Measurements from ENCODE around the gene RNASEH2B.

Gene RNASEH2B

GRCh38 chr13:50909605-50910484, at the start of gene RNASEH2B:
TSS of gene RNASEH2B (plus strand) at chr13:50909791. CDS start at chr13:50910077, 286 bp downstream.
- peak; percentile 82 for DNase-seq

- no peak for DNase-seq
Observed at GRCh38 chr13:50864492-50864891, 45.1 kb upstream of the RNASEH2B start.

- DNase-seq, result no peak
Observed at GRCh38 chr13:50866817-50867636, 42.6 kb upstream of the RNASEH2B start.

GRCh38 chr13:50867637-50867945, 42.0 kb upstream of the RNASEH2B start:
- no peak for DNase-seq

DNA sequence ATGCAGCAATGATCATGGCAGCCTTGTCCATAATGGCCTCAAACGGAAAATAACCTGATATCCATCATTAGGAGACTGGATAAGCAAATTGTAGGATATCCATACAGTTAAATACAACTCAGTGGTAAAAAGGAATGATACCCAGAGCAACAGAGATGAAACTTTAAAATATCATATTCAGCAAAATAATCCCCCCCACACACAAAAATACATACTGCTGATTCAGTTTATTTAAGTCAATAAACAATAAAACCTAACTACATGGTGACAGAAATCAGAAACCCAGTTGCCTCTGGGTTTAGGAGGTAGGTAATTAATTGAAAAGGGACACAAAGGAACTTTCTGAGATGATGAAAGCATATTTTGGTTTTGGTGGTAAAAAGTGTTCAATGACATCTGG, 38.2 kb upstream of the RNASEH2B start:
- no peak for DNase-seq

DNA sequence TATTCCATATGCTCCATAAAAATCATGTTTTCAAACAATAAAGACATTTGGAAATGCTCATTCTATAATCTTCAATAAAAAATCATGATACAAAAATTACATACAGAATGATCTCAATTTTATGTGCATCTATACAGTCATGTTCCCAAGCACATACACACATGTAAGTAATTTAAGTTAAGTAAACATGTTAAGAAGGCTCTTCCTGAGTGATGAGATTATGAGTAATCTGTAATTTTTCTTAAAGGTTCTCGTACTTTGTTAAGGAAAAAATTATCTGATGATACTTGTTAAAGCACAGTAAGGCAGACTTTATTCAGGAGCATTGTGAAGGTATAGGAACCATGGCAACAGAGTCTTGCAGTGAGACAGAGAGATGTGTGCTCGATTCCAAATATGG, 36.1 kb upstream of the RNASEH2B start:
- no peak for DNase-seq

GRCh38 chr13:50873991-50874390, 35.6 kb upstream of the RNASEH2B start:
- no peak for DNase-seq

GRCh38 chr13:50882816-50883435, 26.7 kb upstream of the RNASEH2B start:
- no peak for DNase-seq

GRCh38 chr13:50883728-50884127, 25.9 kb upstream of the RNASEH2B start:
- DNase-seq, result no peak

DNA sequence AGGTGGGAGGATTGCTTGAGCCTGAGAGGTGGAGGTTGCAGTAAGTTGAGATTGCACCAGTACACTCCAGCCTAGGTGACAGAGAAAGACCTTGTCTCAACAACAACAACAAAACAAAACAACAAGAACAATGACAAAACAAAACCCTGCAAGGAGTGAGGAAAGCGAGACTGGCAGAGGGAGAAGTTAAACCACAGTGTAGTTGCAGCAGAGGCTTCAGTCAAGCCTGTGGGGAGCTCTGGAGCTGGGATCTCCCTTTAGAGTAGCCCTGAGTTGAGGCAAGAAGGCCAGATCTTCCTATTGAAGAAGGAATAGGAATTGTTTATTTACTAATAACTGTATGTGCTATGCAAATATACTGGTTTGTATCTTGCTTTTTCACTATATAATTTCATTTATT, 25.3 kb upstream of the RNASEH2B start:
- no peak for DNase-seq

GRCh38 chr13:50887151-50887550, 22.4 kb upstream of the RNASEH2B start:
- no peak for DNase-seq

DNA sequence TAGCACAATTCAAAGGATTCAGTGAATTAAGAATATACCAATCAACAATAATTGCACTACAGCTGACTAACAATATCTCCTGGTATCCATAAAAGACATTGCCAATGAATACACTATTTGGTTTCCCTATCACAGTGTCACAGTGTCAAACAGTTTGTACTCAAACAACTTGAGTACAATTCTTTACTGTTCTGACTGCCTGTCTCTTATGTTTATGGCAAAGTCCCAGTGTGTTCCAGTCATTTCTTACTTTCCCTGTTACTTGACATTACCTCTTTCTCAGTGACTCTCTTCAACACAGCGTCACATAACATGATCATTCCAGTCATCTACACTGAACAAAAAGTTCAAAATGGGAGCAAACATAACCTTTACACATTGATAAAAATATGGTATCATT, 21.2 kb upstream of the RNASEH2B start:
- DNase-seq, result no peak

- no peak for DNase-seq
Observed at GRCh38 chr13:50889317-50889716, 20.3 kb upstream of the RNASEH2B start.

DNA sequence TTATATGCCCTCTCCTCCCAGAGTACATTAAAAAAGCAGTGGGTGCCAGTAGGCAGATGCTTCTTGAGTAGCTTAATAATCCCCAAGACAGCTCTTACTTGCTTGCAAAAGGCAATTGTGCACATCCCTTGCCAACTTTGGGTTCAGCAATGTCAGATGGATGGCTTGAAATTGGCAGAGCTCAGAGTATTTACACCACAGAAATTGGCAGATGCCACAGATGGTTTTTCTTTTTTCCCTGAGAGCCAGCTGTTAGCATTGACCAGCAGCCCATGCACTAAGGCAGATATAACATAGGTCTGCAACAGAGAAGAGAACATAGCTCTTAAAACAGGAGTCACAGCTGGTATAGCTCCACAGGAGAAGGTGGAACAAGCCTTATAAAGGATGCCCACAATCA, 18.4 kb upstream of the RNASEH2B start:
- no peak for DNase-seq

DNA sequence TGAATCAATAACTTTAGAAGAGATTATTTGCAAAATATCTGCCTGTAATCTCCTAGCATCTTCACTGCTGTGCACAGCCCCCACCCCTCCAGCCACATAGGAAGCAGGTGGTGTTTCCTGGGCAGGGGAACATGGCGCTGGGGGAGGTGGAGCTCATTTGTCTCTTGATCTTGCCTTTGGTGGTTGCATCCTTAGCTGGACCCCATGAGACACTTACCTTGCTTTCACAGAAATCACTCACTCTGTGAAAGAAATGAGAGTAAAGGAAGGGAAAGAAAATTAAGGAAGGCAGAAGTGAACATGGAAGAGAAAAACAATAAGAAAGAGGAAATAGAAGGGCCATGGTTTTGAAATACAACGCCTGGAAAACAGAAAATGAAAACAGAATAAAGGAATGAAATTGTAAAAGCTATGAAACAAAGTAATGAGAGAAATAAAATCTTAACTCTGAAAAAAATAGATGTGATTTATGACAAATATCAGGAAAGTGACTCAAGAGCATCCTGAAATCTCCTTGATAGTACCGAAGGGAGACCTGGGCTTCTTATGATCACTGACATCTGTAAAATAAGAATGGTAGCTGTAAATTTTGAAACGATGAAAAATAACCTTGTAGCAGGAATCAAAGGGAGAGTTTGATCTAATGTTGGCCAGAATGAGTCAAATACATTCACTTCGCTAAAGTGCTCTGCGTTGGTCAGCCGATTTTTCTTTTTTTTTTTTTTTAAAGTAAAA, 17.2 kb upstream of the RNASEH2B start:
- DNase-seq, result no peak

DNA sequence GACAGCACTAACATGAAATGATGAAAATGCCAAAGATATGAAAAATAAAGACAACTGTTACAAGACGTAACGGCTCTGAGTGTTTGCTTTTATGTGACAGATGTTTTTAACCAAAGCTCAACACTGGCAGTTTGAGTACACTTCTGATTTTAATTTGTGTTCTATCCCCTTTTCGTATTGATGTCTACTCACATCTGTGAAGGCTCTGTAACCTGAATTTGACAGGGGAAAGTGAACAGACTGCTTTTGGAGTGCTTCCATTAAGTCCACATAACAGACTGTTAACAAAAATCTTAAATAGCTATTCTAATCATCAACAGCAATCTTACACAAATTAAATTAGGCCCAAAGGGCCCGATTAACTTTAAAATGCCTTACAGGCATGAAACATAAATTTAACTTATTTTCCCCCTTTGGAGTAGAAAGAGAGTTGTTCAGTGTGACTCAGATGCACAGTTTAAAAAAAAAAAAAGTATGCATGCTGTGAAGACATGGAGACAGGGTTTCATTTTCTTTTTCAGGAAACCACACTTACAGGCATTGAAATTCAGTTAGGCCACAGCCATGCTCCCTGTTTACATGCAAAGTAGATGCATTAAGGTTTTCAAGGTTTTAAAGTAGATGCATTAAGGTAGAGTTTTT, 16.3 kb upstream of the RNASEH2B start:
- no peak for DNase-seq

DNA sequence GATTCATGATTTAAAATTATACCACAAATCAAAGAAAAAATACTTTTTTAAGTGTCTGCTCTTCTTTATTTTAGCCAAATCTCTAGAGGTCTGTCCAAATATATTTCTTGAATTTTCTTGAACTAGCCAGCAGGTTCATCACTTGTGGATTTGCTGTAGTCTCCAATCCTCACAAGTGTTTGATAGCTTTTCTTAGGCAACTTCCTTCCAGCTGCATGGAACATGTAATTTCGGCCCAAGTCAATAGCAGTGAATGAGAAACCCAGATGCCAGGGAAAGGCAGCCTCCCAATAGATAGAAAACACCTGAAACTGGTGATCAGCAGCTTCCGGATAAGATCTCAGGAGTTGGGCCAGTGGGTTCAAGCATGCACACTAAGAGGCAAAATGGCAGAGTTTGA, 15.6 kb upstream of the RNASEH2B start:
- DNase-seq, result no peak

DNA sequence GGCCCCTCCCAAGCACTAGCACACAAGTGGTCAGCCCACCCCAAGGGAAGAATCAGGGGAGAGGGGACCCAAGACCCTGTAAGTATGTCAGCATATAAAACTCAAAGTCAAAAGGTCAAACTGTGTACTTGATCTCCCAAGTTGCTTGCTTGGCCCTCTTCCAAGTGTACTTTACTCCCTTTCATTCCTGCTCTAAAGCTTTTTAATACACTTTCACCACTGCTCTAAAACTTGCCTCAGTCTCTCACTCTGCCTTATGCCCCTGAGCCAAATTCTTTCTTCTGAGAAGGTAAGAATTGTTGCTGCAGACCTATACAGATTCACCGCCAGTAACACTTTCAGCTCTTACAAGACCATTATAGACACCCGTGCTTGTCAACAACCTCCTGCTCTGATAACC, 15.1 kb upstream of the RNASEH2B start:
- no peak for DNase-seq

GRCh38 chr13:50898338-50898737, 11.3 kb upstream of the RNASEH2B start:
- DNase-seq, result no peak

DNA sequence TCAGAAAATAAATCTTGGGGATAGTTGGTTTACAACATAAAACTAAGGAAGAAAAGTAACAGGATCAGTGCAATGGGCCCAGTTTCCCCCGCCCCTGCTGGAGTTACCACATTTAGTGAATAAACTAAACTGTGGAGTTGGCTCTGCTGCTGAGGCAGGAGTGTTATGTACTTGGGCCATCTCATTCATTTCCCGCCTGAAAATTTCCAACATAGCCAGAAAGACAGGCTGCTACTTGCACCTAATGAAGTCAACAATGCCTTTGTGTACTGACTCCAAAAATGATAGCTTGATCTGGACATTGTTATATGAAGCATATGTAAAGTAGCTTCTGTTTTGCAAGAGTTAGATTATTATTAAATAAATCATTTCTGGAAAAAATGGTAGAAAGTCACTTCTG, 7.9 kb upstream of the RNASEH2B start:
- no peak for DNase-seq

DNA sequence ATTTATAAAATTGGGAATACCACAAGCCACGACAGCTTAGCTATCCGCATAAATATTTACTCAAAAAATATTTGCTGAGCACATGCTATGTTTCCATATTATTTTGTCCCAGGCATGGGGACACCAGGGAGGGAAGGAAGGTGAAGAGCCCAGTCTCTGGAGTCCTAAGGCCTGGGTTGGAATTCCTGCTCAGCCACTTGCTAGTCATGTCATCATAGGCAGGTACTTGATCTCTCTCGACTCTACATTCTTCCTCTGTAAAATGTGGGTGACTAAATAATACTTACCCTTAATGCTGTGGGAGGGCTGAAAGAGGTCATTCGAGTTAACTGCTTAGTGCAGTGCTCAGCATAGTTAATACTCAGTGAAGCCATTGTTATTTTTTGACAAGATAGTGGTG, 4.3 kb upstream of the RNASEH2B start:
- DNase-seq, result no peak

DNA sequence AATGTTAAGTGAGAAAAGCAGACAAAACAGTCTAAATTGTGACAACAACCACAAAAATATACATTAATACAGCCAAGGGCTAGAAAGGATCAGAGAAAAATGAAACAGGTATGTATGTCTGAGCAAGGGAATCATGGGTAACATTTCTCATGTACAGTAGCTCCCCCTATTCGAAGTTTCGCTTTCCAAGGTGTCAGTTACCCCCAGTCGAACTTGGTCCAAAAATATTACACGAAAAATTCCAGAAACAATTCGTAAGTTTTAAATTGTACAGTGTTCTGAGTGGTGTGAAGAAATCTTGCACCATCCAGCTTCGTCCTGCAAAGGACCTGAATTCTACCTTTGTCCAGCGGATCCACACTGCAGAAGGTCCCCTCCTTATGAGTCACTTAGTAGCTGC, 1.8 kb upstream of the RNASEH2B start:
- no peak for DNase-seq

- DNase-seq, result no peak
Observed at GRCh38 chr13:50908371-50908770, 1.2 kb upstream of the RNASEH2B start.

Measured in right forelimb (tissue), 1 donor.